ENCODE results near the gene DDR1. TPM values are rescaled to one million over a fixed set of nuclear protein-coding genes. Genes with fewer than 3 reads are reported as not detected.

DDR1 gene
- polyA plus RNA-seq, 1 donor (not counting 4 experiments of a cell fraction or from before 2014, with no cell fraction given): 104 TPM

DNA sequence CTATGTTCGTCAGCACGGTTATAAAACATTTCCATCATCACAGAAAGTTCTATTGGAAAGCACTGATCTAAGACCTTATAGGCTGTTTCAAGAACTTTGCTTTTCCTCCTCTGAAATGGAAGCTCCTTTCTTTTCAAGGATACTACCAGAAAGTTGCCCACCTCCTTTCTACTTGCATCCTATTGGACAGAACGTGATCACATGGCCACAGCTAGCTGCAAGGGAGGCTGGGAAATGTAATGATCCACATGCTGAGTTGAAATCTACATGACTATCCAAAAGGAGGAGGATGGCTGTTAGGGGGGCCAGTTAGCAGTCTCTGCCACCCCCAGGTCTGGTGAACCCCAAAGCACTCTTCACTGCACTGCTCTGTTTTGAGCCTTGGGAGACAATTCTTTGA is 44.4 kb downstream of the DDR1 start:
- H3K36me3 ChIP-seq (ENCODE audit: control insufficient read depth in 2 of 2, extremely low read depth in 1 of 2, insufficient read depth in 2 of 2, low read length in 2 of 2): peaks cover 8 to 14% of the 10 kb centered on the region in 2 experiments
- H2AFZ ChIP-seq (ENCODE audit: control insufficient read depth, low read length): no peak overlapping the region
- H3K4me3 ChIP-seq (ENCODE audit: control insufficient read depth in 2 of 3, extremely low read depth in 1 of 3, insufficient read depth in 2 of 3, low read depth in 1 of 3, low read length in 3 of 3): no peak overlapping the region
- no peaks in the 10 kb centered on the region for H3K9me3 ChIP-seq (ENCODE audit: control insufficient read depth, low read depth, low read length)
- FAIRE-seq (no peak), DNase-seq (ENCODE audit: low read depth, low spot score) (no peak)
- H3K79me2 ChIP-seq (ENCODE audit: control insufficient read depth, insufficient read depth, low read length): no peaks in the 10 kb centered on the region
- H3K27ac ChIP-seq (ENCODE audit: control insufficient read depth, insufficient read depth, low read length): no peak overlapping the region
- H3K4me1 ChIP-seq (ENCODE audit: control insufficient read depth, extremely low read depth, insufficient read depth, low read length): peaks cover 9% of the 10 kb centered on the region
- no peak overlapping the region for H3K9ac ChIP-seq (ENCODE audit: control insufficient read depth, extremely low read depth, insufficient read depth, low read length)
- H4K20me1 ChIP-seq (ENCODE audit: control insufficient read depth, extremely low read depth, insufficient read depth, low read length): no peaks in the 10 kb centered on the region
- no peak overlapping the region for H3K4me2 ChIP-seq (ENCODE audit: control insufficient read depth, extremely low read depth, insufficient read depth, low read depth, low read length)
- peaks cover 2% of the 10 kb centered on the region for H3K9me1 ChIP-seq (ENCODE audit: control insufficient read depth, extremely low read depth, insufficient read depth, low read length)
- TF ChIP-seq EZH2 (IDR thresholded peaks at IDR 0.05; ENCODE audit: low read length): no peak
- TF ChIP-seq, protein P1, sequence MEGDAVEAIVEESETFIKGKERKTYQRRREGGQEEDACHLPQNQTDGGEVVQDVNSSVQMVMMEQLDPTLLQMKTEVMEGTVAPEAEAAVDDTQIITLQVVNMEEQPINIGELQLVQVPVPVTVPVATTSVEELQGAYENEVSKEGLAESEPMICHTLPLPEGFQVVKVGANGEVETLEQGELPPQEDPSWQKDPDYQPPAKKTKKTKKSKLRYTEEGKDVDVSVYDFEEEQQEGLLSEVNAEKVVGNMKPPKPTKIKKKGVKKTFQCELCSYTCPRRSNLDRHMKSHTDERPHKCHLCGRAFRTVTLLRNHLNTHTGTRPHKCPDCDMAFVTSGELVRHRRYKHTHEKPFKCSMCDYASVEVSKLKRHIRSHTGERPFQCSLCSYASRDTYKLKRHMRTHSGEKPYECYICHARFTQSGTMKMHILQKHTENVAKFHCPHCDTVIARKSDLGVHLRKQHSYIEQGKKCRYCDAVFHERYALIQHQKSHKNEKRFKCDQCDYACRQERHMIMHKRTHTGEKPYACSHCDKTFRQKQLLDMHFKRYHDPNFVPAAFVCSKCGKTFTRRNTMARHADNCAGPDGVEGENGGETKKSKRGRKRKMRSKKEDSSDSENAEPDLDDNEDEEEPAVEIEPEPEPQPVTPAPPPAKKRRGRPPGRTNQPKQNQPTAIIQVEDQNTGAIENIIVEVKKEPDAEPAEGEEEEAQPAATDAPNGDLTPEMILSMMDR (optimal IDR thresholded peaks at IDR 0.05 in 1 of 3, IDR thresholded peaks at IDR 0.05 in 1 of 3, conservative IDR thresholded peaks at IDR 0.05 in 1 of 3; ENCODE audit: extremely low read depth in 1 of 3, insufficient read depth in 2 of 3, low read length in 3 of 3): no peak
- dilution Hi-C loops (cut with MboI; ENCODE audit: extremely low pct_ligation_motif_present, low sequenced_read_pairs): loop anchor here (25.0 kb wide), 1 partner anchor 134 kb away; no protein-coding TSS in a partner anchor
- no peaks in the 10 kb centered on the region for H3K27me3 ChIP-seq (ENCODE audit: control insufficient read depth, extremely low read depth, insufficient read depth, low read length)

- dilution Hi-C loops (cut with MboI; ENCODE audit: extremely low pct_ligation_motif_present, low sequenced_read_pairs): loop anchor here (25.0 kb wide), 1 partner anchor 132 kb away; no protein-coding TSS in a partner anchor
- Histone ChIP-seq H3K79me2 (ENCODE audit: control insufficient read depth, insufficient read depth, low read length) (no peaks in the 10 kb centered on the region), H2AFZ (ENCODE audit: control insufficient read depth, low read length) (no peak overlapping the region), H3K4me1 (ENCODE audit: control insufficient read depth, extremely low read depth, insufficient read depth, low read length) (peaks cover 15% of the 10 kb centered on the region), H3K9ac (ENCODE audit: control insufficient read depth, extremely low read depth, insufficient read depth, low read length) (no peak overlapping the region), H3K36me3 (ENCODE audit: control insufficient read depth in 2 of 2, extremely low read depth in 1 of 2, insufficient read depth in 2 of 2, low read length in 2 of 2) (peaks cover 6 to 10% of the 10 kb centered on the region in 2 experiments), H3K9me3 (ENCODE audit: control insufficient read depth, low read depth, low read length) (no peaks in the 10 kb centered on the region), H3K4me3 (ENCODE audit: control insufficient read depth in 2 of 3, extremely low read depth in 1 of 3, insufficient read depth in 2 of 3, low read depth in 1 of 3, low read length in 3 of 3) (no peak overlapping the region), H3K27ac (ENCODE audit: control insufficient read depth, insufficient read depth, low read length) (no peak overlapping the region), H4K20me1 (ENCODE audit: control insufficient read depth, extremely low read depth, insufficient read depth, low read length) (no peaks in the 10 kb centered on the region), H3K9me1 (ENCODE audit: control insufficient read depth, extremely low read depth, insufficient read depth, low read length) (peaks cover 2% of the 10 kb centered on the region), H3K27me3 (ENCODE audit: control insufficient read depth, extremely low read depth, insufficient read depth, low read length) (no peaks in the 10 kb centered on the region), H3K4me2 (ENCODE audit: control insufficient read depth, extremely low read depth, insufficient read depth, low read depth, low read length) (no peak overlapping the region)
- no peak for DNase-seq (ENCODE audit: low read depth, low spot score)
- FAIRE-seq: no peak
- TF ChIP-seq EZH2 (IDR thresholded peaks at IDR 0.05; ENCODE audit: low read length): no peak
- TF ChIP-seq, protein P1 (optimal IDR thresholded peaks at IDR 0.05 in 1 of 3, IDR thresholded peaks at IDR 0.05 in 1 of 3, conservative IDR thresholded peaks at IDR 0.05 in 1 of 3; ENCODE audit: extremely low read depth in 1 of 3, insufficient read depth in 2 of 3, low read length in 3 of 3): no peak
Observed at GRCh38 chr6:30930506-30930905, 46.2 kb downstream of the DDR1 start.
